Stimulated activated CD8-positive, alpha-beta memory T cell treated with anti-CD3 and anti-CD28 coated beads, Interleukin-15, amount 100 ng/mL, for 4 hours (primary cell): ENCODE data around the gene SLC25A17.
"Not testable (repeated sequence)": the region's sequence is repeated elsewhere in the genome, so short reads cannot be mapped to it uniquely, and the experiment has no call there.

Source experiments
- DNase-seq, 2 donors: peaks; one replicate each; pipeline ENCODE4 v3.0.0-alpha.2; 2020; ENCODE audit warnings: low read depth in 2 of 2

Gene SLC25A17

DNA sequence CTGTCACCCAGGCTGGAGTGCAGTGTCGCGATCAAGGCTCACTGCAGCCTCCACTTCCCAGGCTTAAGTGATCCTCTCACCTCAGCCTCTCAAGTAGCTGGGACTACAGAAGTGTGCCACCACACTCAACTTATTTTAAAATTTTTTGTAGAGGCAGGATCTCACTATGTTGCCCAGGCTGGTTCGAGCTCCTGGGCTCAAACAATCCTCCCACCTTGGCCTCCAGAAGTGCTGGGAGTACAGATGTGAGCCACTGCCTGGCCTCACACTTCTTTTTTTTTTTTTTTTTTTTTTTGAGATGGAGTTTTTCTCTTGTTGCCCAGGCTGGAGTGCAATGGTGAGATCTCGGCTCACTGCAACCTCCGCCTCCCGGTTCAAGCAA is 99.0 kb downstream of the SLC25A17 start:
- not testable (repeated sequence) for DNase-seq
